K562 (cell line): Measurements from ENCODE around the gene IGF2BP3.

ENCODE experiments used
- ATF7 ChIP-seq: fragments of 450-650 bp; IDR thresholded peaks from 2 replicates; pipeline ENCODE4 v1.7.1; 2014; ENCODE audit warnings: mild to moderate bottlenecking, moderate library complexity
- EZH2 ChIP-seq: IDR thresholded peaks from 2 replicates; pipeline ENCODE4 v1.6.1; 2012; ENCODE audit warnings: low read depth, mild to moderate bottlenecking, inconsistent platforms, low read length, borderline replicate concordance
- POLR2A ChIP-seq: fragments of 450-650 bp; conservative IDR thresholded peaks from 2 replicates; pipeline ENCODE4 v1.6.1; 2016
- ZNF347 ChIP-seq: fragments of 450-650 bp; formaldehyde crosslinking; IDR thresholded peaks from 2 replicates; pipeline ENCODE4 v1.4.0; 2020; ENCODE audit warnings: low read depth, mild to moderate bottlenecking, moderate library complexity
- TF ChIP-seq, protein P1 (sequence below), 2 experiments: fragments of 450-650 bp in 1 of 2; sonication (generic) in 1 of 2; formaldehyde crosslinking in 1 of 2; IDR thresholded peaks; 2 replicates each; pipeline versions ENCODE4 v1.7.1 to v1.9.0; 2016 to 2022; ENCODE audit warnings: inconsistent platforms in 1 of 2, mild to moderate bottlenecking in 1 of 2, missing genetic modification reagents in 1 of 2
- TF ChIP-seq, protein P2 (sequence below): sonication (generic); formaldehyde crosslinking; IDR thresholded peaks from 2 replicates; pipeline ENCODE4 v1.9.0; 2022; ENCODE audit warnings: mild to moderate bottlenecking, missing genetic modification reagents
- TF ChIP-seq, protein P3 (sequence below): sonication (generic); formaldehyde crosslinking; IDR thresholded peaks from 2 replicates; pipeline ENCODE4 v1.8.1; 2023; ENCODE audit warnings: mild to moderate bottlenecking, missing genetic modification reagents, moderate library complexity

DNA sequence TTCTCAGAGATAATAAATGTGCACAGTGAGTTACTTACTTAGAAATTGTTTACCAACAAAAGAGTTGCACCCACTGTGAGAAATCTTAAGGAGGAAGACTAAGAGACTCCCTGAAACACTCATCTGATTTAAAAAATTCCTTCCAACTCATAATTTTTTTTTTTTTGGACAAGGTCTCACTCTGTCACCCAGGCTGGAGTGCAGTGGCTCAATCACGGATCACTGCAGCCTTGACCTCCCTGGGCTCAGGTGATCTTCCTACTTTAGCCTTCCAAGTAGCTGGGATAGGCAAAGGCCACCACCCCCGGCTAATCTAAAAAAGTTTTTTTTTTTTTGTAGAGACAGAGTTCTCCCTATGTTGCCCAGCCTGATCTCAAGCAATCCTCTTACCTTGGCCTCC lies 135.2 kb downstream of the IGF2BP3 start:
- no peak for TF ChIP-seq ZNF347
- TF ChIP-seq EZH2 = no peak
- TF ChIP-seq, protein P1, sequence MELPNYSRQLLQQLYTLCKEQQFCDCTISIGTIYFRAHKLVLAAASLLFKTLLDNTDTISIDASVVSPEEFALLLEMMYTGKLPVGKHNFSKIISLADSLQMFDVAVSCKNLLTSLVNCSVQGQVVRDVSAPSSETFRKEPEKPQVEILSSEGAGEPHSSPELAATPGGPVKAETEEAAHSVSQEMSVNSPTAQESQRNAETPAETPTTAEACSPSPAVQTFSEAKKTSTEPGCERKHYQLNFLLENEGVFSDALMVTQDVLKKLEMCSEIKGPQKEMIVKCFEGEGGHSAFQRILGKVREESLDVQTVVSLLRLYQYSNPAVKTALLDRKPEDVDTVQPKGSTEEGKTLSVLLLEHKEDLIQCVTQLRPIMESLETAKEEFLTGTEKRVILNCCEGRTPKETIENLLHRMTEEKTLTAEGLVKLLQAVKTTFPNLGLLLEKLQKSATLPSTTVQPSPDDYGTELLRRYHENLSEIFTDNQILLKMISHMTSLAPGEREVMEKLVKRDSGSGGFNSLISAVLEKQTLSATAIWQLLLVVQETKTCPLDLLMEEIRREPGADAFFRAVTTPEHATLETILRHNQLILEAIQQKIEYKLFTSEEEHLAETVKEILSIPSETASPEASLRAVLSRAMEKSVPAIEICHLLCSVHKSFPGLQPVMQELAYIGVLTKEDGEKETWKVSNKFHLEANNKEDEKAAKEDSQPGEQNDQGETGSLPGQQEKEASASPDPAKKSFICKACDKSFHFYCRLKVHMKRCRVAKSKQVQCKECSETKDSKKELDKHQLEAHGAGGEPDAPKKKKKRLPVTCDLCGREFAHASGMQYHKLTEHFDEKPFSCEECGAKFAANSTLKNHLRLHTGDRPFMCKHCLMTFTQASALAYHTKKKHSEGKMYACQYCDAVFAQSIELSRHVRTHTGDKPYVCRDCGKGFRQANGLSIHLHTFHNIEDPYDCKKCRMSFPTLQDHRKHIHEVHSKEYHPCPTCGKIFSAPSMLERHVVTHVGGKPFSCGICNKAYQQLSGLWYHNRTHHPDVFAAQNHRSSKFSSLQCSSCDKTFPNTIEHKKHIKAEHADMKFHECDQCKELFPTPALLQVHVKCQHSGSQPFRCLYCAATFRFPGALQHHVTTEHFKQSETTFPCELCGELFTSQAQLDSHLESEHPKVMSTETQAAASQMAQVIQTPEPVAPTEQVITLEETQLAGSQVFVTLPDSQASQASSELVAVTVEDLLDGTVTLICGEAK (IDR thresholded peaks at IDR 0.05) = no peak
- TF ChIP-seq, protein P1 (CRISPR knock-in tag; IDR thresholded peaks at IDR 0.05) = no peak
- no peak for TF ChIP-seq POLR2A
- TF ChIP-seq, protein P2, sequence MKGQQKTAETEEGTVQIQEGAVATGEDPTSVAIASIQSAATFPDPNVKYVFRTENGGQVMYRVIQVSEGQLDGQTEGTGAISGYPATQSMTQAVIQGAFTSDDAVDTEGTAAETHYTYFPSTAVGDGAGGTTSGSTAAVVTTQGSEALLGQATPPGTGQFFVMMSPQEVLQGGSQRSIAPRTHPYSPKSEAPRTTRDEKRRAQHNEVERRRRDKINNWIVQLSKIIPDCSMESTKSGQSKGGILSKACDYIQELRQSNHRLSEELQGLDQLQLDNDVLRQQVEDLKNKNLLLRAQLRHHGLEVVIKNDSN (CRISPR knock-in tag) = no peak
- TF ChIP-seq, protein P3, sequence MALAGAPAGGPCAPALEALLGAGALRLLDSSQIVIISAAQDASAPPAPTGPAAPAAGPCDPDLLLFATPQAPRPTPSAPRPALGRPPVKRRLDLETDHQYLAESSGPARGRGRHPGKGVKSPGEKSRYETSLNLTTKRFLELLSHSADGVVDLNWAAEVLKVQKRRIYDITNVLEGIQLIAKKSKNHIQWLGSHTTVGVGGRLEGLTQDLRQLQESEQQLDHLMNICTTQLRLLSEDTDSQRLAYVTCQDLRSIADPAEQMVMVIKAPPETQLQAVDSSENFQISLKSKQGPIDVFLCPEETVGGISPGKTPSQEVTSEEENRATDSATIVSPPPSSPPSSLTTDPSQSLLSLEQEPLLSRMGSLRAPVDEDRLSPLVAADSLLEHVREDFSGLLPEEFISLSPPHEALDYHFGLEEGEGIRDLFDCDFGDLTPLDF (CRISPR knock-in tag) = no peak
- TF ChIP-seq ATF7 = no peak
